Fibroblast of the aortic adventitia (primary cell): ENCODE measurements around the gene TRHDE. TPM values are rescaled to one million over a fixed set of nuclear protein-coding genes. Genes with fewer than 3 reads are reported as not detected.
"Not testable (repeated sequence)": the region's sequence is repeated elsewhere in the genome, so short reads cannot be mapped to it uniquely, and the experiment has no call there.

ENCODE experiments used
- DNase-seq: peaks from one replicate; pipeline ENCODE4 v3.0.0-alpha.2; 2010; ENCODE audit warnings: low read depth
- H3K4me3 ChIP-seq: 2 replicates; pipeline ENCODE4 v1.5.1; 2011; ENCODE audit warnings: low read depth, mild to moderate bottlenecking, control low read depth, low read length, moderate library complexity
- CTCF ChIP-seq: IDR thresholded peaks from 2 replicates; pipeline ENCODE4 v1.5.1; 2011; ENCODE audit warnings: mild to moderate bottlenecking, low read length, control low read depth, inconsistent platforms; ENCODE audit not compliant: insufficient read depth
- total RNA-seq: library from RNA; depleted of rRNA; stranded (reverse); fragments of >200 nt; gene quantifications from 2 replicates; pipeline ENCODE4 v1.2.3, GENCODE V29; 2012; ENCODE audit warnings: low replicate concordance

The TRHDE gene
- total RNA-seq, 1 donor: 10.0 TPM

GRCh38 chr12:72505227-72505626, 233.1 kb downstream of the TRHDE start:
- DNase-seq: no peak
- H3K4me3 ChIP-seq: no peak overlapping the region
- TF ChIP-seq CTCF: no peak

GRCh38 chr12:72509891-72510290, 237.7 kb downstream of the TRHDE start:
- no peak for TF ChIP-seq CTCF

GRCh38 chr12:72510772-72511171, 238.6 kb downstream of the TRHDE start:
- DNase-seq: no peak
- H3K4me3 ChIP-seq: no peak overlapping the region
- TF ChIP-seq CTCF: no peak

More at GRCh38 chr12:72509891-72510290, 237.7 kb downstream of the TRHDE start:
- no peak overlapping the region for H3K4me3 ChIP-seq
- DNase-seq: no peak

- H3K4me3 ChIP-seq: no peak overlapping the region
- TF ChIP-seq CTCF: no peak
- no peak for DNase-seq
Measured at GRCh38 chr12:72511498-72511897, 239.3 kb downstream of the TRHDE start.

- no peak for TF ChIP-seq CTCF
- no peak overlapping the region for H3K4me3 ChIP-seq
- peak; percentile 6 for DNase-seq
Measured at GRCh38 chr12:72511906-72512305, 239.7 kb downstream of the TRHDE start.

GRCh38 chr12:72520044-72520678, 248.0 kb downstream of the TRHDE start:
- DNase-seq, H3K4me3 ChIP-seq: not testable (repeated sequence)

GRCh38 chr12:72521326-72521725, 249.2 kb downstream of the TRHDE start:
- no peak overlapping the region for H3K4me3 ChIP-seq
- no peak for TF ChIP-seq CTCF
- no peak for DNase-seq
